Measurements from ENCODE around the gene EVA1B. TPM values are rescaled to one million over a fixed set of nuclear protein-coding genes. Genes with fewer than 3 reads are reported as not detected.

The EVA1B gene
- total RNA-seq, 1 experiment from 2014 or later: 103 TPM

GRCh38 chr1:36341626-36342320 is 18.3 kb upstream of the EVA1B start:
- no peaks in the 10 kb centered on the region for H3K27me3 ChIP-seq (replicated peaks)
- H3K4me3 ChIP-seq: no peak overlapping the region
- no peak for DNase-seq (ENCODE audit: low read depth in 1 of 2, low spot score in 2 of 2)
- no peak overlapping the region for H3K27ac ChIP-seq
- H3K36me3 ChIP-seq: peaks cover 66% of the 10 kb centered on the region
- H3K4me1 ChIP-seq (replicated peaks): peaks cover 21% of the 10 kb centered on the region
- H3K9me3 ChIP-seq (replicated peaks): no peaks in the 10 kb centered on the region

GRCh38 chr1:36339615-36340014 is 16.2 kb upstream of the EVA1B start:
- Histone ChIP-seq H3K4me1 (replicated peaks) (peaks cover 21% of the 10 kb centered on the region), H3K27me3 (replicated peaks) (no peaks in the 10 kb centered on the region), H3K9me3 (replicated peaks) (no peaks in the 10 kb centered on the region), H3K27ac (no peak overlapping the region), H3K36me3 (peaks cover 49% of the 10 kb centered on the region), H3K4me3 (no peak overlapping the region)
- no peak for DNase-seq (ENCODE audit: low read depth in 1 of 2, low spot score in 2 of 2)

- Histone ChIP-seq H3K4me3 (no peak overlapping the region), H3K36me3 (peaks cover 45% of the 10 kb centered on the region), H3K27ac (no peak overlapping the region), H3K9me3 (replicated peaks) (no peaks in the 10 kb centered on the region), H3K4me1 (replicated peaks) (peaks cover 19% of the 10 kb centered on the region), H3K27me3 (replicated peaks) (no peaks in the 10 kb centered on the region)
- no peak for DNase-seq (ENCODE audit: low read depth in 1 of 2, low spot score in 2 of 2)
Observed at GRCh38 chr1:36339215-36339614, 15.8 kb upstream of the EVA1B start.

- Histone ChIP-seq H3K9me3 (replicated peaks) (no peaks in the 10 kb centered on the region), H3K4me3 (no peak overlapping the region), H3K36me3 (peaks cover 32% of the 10 kb centered on the region), H3K4me1 (replicated peaks) (peaks cover 5% of the 10 kb centered on the region), H3K27me3 (replicated peaks) (no peaks in the 10 kb centered on the region), H3K27ac (no peak overlapping the region)
- DNase-seq (ENCODE audit: low read depth in 1 of 2, low spot score in 2 of 2): no peak
Observed at GRCh38 chr1:36337830-36338229, 14.4 kb upstream of the EVA1B start.

- no peak overlapping the region for H3K4me3 ChIP-seq
- no peaks in the 10 kb centered on the region for H3K36me3 ChIP-seq
- no peaks in the 10 kb centered on the region for H3K9me3 ChIP-seq (replicated peaks)
- no peaks in the 10 kb centered on the region for H3K27me3 ChIP-seq (replicated peaks)
- no peak for DNase-seq (ENCODE audit: low read depth in 1 of 2, low spot score in 2 of 2)
- peaks cover 8% of the 10 kb centered on the region for H3K4me1 ChIP-seq (replicated peaks)
- no peak overlapping the region for H3K27ac ChIP-seq
Observed at GRCh38 chr1:36330940-36331339, 7.5 kb upstream of the EVA1B start.

GRCh38 chr1:36329817-36330216 is 6.4 kb upstream of the EVA1B start:
- no peak for DNase-seq (ENCODE audit: low read depth in 1 of 2, low spot score in 2 of 2)
- no peaks in the 10 kb centered on the region for H3K9me3 ChIP-seq (replicated peaks)
- no peaks in the 10 kb centered on the region for H3K27me3 ChIP-seq (replicated peaks)
- peaks cover 8% of the 10 kb centered on the region for H3K4me1 ChIP-seq (replicated peaks)
- H3K4me3 ChIP-seq: no peak overlapping the region
- H3K36me3 ChIP-seq: no peaks in the 10 kb centered on the region
- no peak overlapping the region for H3K27ac ChIP-seq

- peaks cover 16% of the 10 kb centered on the region for H3K4me1 ChIP-seq (replicated peaks)
- H3K9me3 ChIP-seq (replicated peaks): no peaks in the 10 kb centered on the region; the same call in 1 of the 2 replicates
- H3K4me3 ChIP-seq: no peak overlapping the region
- no peak for DNase-seq (ENCODE audit: low read depth in 1 of 2, low spot score in 2 of 2)
- no peaks in the 10 kb centered on the region for H3K27me3 ChIP-seq (replicated peaks)
- no peak overlapping the region for H3K27ac ChIP-seq
- no peaks in the 10 kb centered on the region for H3K36me3 ChIP-seq
Observed at GRCh38 chr1:36328713-36329112, 5.3 kb upstream of the EVA1B start.

- no peak overlapping the region for H3K27ac ChIP-seq
- H3K4me3 ChIP-seq: no peak overlapping the region
- no peak for DNase-seq (ENCODE audit: low read depth in 1 of 2, low spot score in 2 of 2)
- no peaks in the 10 kb centered on the region for H3K27me3 ChIP-seq (replicated peaks)
- peaks cover 3% of the 10 kb centered on the region for H3K9me3 ChIP-seq (replicated peaks)
- H3K4me1 ChIP-seq (replicated peaks): peaks cover 20% of the 10 kb centered on the region
- H3K36me3 ChIP-seq: peaks cover 3% of the 10 kb centered on the region
Observed at GRCh38 chr1:36328088-36328480, 4.6 kb upstream of the EVA1B start.

GRCh38 chr1:36327421-36328087 is 4.1 kb upstream of the EVA1B start:
- Histone ChIP-seq H3K4me1 (replicated peaks) (peaks cover 25% of the 10 kb centered on the region), H3K9me3 (replicated peaks) (peaks cover 4% of the 10 kb centered on the region), H3K36me3 (peaks cover 6% of the 10 kb centered on the region), H3K27me3 (replicated peaks) (no peaks in the 10 kb centered on the region), H3K4me3 (no peak overlapping the region), H3K27ac (no peak overlapping the region)
- peak in 1 of 2 experiments; percentile 27 for DNase-seq (ENCODE audit: low read depth in 1 of 2, low spot score in 2 of 2)

- H3K4me3 ChIP-seq: no peak overlapping the region
- peaks cover 36% of the 10 kb centered on the region for H3K4me1 ChIP-seq (replicated peaks)
- H3K9me3 ChIP-seq (replicated peaks): peaks cover 4% of the 10 kb centered on the region
- DNase-seq (ENCODE audit: low read depth in 1 of 2, low spot score in 2 of 2): no peak
- H3K27ac ChIP-seq: no peak overlapping the region
- no peaks in the 10 kb centered on the region for H3K27me3 ChIP-seq (replicated peaks)
- peaks cover 16% of the 10 kb centered on the region for H3K36me3 ChIP-seq
Observed at GRCh38 chr1:36326499-36326898, 3.1 kb upstream of the EVA1B start.

GRCh38 chr1:36324353-36324703 is 883 bp upstream of the EVA1B start:
- no peak for DNase-seq (ENCODE audit: low read depth in 1 of 2, low spot score in 2 of 2)
- no peak overlapping the region for H3K4me3 ChIP-seq
- peaks cover 48% of the 10 kb centered on the region for H3K4me1 ChIP-seq (replicated peaks)
- peaks cover 4% of the 10 kb centered on the region for H3K9me3 ChIP-seq (replicated peaks)
- H3K27ac ChIP-seq: no peak overlapping the region
- H3K27me3 ChIP-seq (replicated peaks): no peaks in the 10 kb centered on the region
- H3K36me3 ChIP-seq: peaks cover 28% of the 10 kb centered on the region

GRCh38 chr1:36322786-36323635 is 434 bp downstream of the EVA1B start:
- peak overlapping the region; percentile 66 for H3K27ac ChIP-seq

GRCh38 chr1:36322041-36322785 is 1.2 kb downstream of the EVA1B start:
- H3K9me3 ChIP-seq (replicated peaks): peaks cover 4% of the 10 kb centered on the region
- peaks cover 42% of the 10 kb centered on the region for H3K4me1 ChIP-seq (replicated peaks)
- DNase-seq (ENCODE audit: low read depth in 1 of 2, low spot score in 2 of 2): no peak
- peak overlapping the region; percentile 98 for H3K4me3 ChIP-seq
- peaks cover 28% of the 10 kb centered on the region for H3K36me3 ChIP-seq
- H3K27me3 ChIP-seq (replicated peaks): no peaks in the 10 kb centered on the region
- H3K27ac ChIP-seq: no peak overlapping the region

More at GRCh38 chr1:36322786-36323635, 434 bp downstream of the EVA1B start:
- Histone ChIP-seq H3K4me3 (peak overlapping the region; percentile 98), H3K36me3 (peaks cover 28% of the 10 kb centered on the region), H3K4me1 (replicated peaks) (peaks cover 48% of the 10 kb centered on the region), H3K27me3 (replicated peaks) (no peaks in the 10 kb centered on the region), H3K9me3 (replicated peaks) (peaks cover 4% of the 10 kb centered on the region)
- peak; percentile 66 to 70 for DNase-seq (ENCODE audit: low read depth in 1 of 2, low spot score in 2 of 2)
